Epidermal melanocyte (primary cell): ENCODE measurements around the gene LCORL.
"Not testable (repeated sequence)": the region's sequence is repeated elsewhere in the genome, so short reads cannot be mapped to it uniquely, and the experiment has no call there.

Experiments
- DNase-seq: peaks from one replicate; pipeline ENCODE4 v3.0.0; 2011; ENCODE audit warnings: low spot score; ENCODE audit not compliant: insufficient read length

The LCORL gene

GRCh38 chr4:18020145-18020670, 1.3 kb downstream of the LCORL start:
- DNase-seq, result no peak

GRCh38 chr4:18014269-18014668, 7.3 kb downstream of the LCORL start:
- no peak for DNase-seq

DNA sequence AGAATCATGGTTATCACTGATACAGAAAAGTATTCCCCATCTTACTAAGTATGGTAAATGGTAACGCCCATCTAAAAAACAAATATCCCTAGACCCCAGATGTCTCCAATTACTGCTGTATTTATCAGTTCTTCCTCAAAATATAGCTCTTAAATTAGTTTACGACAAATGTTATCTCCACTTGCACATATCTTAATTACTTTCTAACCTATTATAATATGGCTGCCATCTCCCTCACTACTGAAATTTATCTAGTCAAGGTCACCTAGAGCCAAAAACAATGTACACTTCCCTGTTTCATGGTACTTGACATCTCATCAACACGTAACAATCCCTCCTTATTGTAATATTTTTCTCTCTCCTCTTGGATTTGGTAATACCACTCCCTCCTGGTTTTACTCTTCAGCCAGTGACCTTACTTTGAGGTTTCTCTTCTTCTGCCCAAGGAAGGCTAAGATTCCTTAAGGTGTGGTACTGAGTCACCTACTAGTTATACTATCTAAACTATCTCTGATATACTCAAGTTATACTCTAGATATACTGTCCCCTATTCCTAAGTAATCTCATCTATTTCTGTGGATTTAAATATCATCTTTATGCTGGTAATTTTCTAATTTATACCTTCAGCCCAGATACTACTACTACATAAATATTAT, 8.6 kb downstream of the LCORL start:
- no peak for DNase-seq

DNA sequence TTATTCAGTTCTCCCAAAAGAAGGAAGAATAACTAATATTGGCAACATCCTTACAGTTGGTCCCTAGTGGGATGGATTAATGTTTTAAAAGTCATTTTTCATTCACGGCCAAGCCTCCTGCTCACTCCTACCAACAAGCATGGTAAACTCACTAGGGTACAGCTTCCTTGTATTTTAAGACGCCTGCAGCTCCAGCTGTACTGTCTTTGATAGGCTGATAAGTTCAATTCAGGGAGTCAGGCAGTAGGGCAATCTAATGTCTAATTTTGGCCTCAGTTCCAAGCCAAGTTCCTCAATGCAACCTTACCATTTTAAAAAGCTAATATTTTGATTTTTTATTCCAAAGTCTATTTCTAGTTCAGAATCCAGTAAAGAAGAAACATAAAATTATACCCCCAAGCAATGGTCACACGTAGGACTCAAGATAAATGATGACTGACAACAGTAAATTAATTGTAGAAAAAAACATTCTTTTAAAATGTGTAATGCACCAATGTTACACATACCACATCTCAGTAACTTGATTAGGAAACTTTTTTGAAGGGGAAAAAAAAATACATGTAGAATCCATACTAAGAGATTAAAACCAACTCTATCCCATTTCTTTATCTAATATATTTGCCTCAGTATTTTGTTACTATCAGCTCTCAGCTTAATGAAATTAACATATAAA, 9.3 kb downstream of the LCORL start:
- DNase-seq, result no peak

GRCh38 chr4:18007625-18008024, 13.9 kb downstream of the LCORL start:
- no peak for DNase-seq

GRCh38 chr4:18006432-18006831, 15.1 kb downstream of the LCORL start:
- not testable (repeated sequence) for DNase-seq

GRCh38 chr4:17997129-17997528, 24.4 kb downstream of the LCORL start:
- no peak for DNase-seq

DNA sequence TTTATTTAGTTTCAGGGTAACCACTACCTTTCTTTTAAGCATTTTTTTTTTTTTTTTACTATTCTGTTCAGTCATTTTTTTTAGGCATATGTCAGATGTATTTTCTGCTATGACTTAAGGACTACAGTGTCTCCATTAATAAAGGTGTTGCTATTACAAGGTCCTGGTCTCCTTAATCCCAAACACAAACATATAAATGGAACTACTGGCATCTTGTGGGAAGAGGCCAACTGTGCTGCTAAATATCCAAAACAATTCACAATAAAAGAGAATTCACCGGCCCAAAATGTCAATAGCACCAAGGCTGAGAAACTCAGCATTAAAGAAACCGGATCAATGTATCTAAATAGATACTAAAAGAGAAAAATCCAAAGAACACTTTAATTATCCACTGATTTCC, 26.4 kb downstream of the LCORL start:
- no peak for DNase-seq

DNA sequence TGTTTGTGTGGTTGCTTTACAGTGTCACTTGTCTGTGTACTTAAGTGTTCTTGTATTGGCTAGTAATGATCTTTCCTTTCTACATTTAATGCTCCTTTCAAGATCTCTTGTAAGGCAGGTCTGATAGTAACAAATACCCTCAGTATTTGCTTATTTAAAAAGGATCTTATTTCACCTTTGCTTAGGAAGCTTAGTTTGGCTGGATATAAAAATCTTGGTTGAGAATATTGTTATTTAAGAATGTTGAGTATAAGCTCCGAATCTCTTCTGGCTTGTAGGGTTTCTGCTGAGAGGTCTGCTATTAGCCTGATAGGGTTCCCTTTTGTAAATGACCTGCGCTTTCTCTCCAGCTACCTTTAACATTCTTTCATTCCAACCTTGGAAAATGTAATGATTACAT, 35.7 kb downstream of the LCORL start:
- DNase-seq, result no peak

DNA sequence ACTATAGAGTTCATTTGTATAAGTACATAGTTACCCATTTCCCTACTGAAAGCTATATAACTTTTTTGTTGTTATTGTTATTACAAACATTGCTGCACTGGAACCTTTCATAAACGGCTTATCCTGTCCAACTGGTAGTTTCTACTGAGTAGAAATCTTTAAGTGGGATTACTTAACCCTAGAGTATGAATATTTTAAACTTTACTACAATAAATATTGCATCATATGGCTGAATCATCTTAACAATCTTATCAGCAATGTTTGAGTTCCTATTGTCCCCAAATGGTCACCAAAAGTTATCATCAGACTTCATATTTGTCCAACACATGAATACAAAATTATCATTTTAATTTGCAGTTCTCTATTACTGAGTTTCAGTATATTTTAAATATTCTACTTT, 40.5 kb downstream of the LCORL start:
- no peak for DNase-seq

- DNase-seq, result no peak
Observed at GRCh38 chr4:17968721-17969120, 52.8 kb downstream of the LCORL start.

GRCh38 chr4:17967078-17967477, 54.5 kb downstream of the LCORL start:
- no peak for DNase-seq

DNA sequence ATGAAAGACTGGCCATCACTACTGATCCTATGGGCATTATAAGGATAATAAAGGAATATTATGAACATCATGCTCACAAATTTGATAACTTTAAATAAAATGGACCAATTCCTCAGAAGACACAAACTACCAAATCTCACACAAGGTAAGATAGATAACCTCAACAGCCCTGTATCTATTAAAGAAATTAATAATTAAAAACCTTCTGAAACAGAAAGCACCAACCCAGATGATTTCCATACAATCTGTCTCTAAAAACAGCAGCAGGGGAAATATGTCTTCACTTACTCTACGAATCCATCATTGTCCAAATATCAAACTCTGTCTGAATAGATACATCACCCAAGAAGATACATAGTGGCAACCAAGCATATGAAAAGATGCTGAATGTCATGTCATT, 55.2 kb downstream of the LCORL start:
- no peak for DNase-seq

GRCh38 chr4:17964576-17964975, 57.0 kb downstream of the LCORL start:
- DNase-seq, result no peak

DNA sequence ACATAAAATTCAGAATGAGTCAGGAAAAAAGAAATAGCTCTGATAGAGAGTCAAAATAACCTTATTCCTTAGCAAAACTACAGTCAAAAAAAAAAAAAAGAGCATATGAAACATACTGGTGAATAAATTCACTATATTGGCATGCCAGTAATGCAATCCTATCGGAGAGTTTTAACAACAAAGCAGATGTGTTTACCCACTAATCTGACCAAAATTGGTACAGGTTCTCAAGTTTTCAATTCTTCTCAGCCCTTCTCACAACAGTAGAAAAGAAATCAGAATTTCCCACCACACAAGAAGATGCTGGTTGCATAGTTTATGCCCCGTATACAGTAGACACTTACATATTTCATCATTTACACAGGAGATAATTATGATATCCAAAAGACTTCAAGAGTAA, 59.4 kb downstream of the LCORL start:
- DNase-seq, result no peak

GRCh38 chr4:17961249-17961648, 60.3 kb downstream of the LCORL start:
- no peak for DNase-seq

DNA sequence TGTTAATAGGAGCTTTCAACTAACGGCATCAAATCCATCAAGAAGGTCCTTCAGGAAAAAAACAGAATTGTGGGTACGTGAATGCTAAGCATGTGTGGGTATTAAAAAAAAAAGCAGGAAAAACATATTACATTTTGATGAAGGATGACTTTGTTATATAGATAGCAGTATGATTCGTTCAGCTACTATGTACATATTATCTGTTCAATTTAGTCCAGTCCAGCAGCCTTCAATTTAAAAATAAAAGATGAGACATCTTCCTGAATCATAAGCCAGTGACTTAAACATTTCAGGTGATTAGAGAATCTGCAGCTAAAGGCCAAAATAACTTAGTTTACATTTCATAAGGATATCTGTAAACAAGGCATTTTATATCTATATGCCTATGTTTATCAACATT, 63.4 kb downstream of the LCORL start:
- DNase-seq, result no peak

DNA sequence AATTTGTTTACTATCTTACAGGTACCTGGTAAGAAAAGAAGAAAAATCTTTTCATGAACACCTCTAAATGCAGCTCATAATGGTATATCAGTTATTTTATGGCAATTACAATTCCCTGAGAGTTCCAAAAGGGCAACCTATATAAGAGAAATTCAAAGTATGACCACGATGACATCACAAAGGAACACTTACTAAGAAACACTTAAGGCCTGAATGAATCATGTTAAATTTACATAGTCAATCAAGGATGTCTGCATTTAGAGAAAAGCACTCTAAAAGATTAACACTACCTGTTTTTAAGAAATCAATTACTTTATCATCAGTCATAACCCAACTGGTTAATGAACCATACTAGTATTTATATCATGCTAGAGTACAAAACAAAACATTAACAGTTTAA, 63.9 kb downstream of the LCORL start:
- DNase-seq, result no peak

DNA sequence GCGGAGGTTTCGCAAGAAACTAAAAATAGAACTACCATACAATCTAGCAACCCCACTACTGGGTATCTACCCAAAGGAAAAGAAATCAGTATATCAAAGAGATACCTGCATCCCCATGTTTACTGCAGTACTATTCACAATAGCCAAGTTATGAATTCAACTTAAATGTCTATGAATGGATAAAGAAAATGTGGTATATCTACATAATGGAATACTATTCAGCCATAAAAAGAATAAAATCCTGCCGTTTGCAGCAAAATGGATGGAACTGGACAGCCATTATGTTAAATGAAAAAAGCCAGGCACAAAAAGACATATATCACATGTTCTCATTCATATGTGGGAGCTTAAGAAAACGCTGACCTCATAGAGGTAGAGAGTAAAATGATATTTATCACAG, 65.3 kb downstream of the LCORL start:
- DNase-seq, result no peak

GRCh38 chr4:17945303-17945702, 76.3 kb downstream of the LCORL start:
- DNase-seq, result no peak

DNA sequence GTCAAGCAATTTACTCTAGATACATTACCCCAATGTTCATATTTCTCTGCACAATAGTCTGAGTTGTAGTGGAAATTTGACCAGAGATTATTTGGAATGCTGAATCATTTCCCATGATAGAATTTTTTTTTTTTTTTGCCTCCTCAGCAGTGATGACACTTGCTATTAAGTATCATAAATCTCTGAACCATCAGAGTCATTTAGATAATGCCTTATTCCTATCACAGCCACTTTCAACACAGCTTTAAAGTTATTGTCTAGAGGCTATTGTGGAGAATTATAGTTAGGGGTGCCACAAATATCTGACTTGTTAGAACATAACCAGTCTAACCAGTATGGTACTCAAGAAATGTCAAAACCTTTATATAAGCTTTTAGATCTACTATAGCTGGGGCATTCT, 79.8 kb downstream of the LCORL start:
- no peak for DNase-seq

DNA sequence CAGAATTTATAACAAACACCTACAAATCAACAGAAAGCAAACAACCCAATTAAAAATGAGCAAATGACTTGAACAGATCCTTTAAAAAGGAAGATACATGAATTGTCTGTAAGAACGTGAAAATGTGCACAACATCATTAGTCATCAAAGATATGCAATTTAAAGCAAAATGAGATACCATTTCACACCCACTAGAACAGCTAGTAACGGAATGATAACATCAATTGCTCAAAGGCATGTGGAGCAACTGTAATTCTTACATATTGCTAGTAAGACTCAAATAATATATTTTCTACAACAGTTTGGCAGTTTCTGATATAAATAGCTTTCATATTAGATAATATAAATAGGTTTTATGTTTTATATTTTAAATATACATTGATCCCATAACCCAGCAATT, 82.5 kb downstream of the LCORL start:
- no peak for DNase-seq

GRCh38 chr4:17934286-17934685, 87.3 kb downstream of the LCORL start:
- no peak for DNase-seq
